ENCODE results near the gene MBNL2.

GRCh38 chr13:97295283-97296182 is 73.4 kb downstream of the MBNL2 start:
- TF ChIP-seq, protein P1, sequence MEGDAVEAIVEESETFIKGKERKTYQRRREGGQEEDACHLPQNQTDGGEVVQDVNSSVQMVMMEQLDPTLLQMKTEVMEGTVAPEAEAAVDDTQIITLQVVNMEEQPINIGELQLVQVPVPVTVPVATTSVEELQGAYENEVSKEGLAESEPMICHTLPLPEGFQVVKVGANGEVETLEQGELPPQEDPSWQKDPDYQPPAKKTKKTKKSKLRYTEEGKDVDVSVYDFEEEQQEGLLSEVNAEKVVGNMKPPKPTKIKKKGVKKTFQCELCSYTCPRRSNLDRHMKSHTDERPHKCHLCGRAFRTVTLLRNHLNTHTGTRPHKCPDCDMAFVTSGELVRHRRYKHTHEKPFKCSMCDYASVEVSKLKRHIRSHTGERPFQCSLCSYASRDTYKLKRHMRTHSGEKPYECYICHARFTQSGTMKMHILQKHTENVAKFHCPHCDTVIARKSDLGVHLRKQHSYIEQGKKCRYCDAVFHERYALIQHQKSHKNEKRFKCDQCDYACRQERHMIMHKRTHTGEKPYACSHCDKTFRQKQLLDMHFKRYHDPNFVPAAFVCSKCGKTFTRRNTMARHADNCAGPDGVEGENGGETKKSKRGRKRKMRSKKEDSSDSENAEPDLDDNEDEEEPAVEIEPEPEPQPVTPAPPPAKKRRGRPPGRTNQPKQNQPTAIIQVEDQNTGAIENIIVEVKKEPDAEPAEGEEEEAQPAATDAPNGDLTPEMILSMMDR (conservative IDR thresholded peaks at IDR 0.05; ENCODE audit: low read length), result no peak
- TF ChIP-seq EZH2phosphoT487 (IDR thresholded peaks at IDR 0.05; ENCODE audit: borderline replicate concordance, low read depth, low read length), result no peak

All from OCI-LY7 (cell line).